Measurements from ENCODE around the gene IKBKE.

GRCh38 chr1:206489980-206490770 lies 19.9 kb downstream of the IKBKE start:
- TF ChIP-seq CTCF (IDR thresholded peaks at IDR 0.05 in 2 of 3, conservative IDR thresholded peaks at IDR 0.05 in 1 of 3; ENCODE audit: borderline replicate concordance in 1 of 3, insufficient read depth in 1 of 3, low read depth in 2 of 3, low read length in 2 of 3): peak; percentile 94 to 98 (median 94)
- no peak for TF ChIP-seq MAX (IDR thresholded peaks at IDR 0.05)
